Measurements from ENCODE around the gene TVP23C. TPM values are rescaled to one million over a fixed set of nuclear protein-coding genes. Genes with fewer than 3 reads are reported as not detected.

The TVP23C gene
- total RNA-seq, 5 donors from 2014 or later (not counting 1 experiment from before 2014, with no cell fraction given): 9.6 to 27.3 (median 17.8) TPM

DNA sequence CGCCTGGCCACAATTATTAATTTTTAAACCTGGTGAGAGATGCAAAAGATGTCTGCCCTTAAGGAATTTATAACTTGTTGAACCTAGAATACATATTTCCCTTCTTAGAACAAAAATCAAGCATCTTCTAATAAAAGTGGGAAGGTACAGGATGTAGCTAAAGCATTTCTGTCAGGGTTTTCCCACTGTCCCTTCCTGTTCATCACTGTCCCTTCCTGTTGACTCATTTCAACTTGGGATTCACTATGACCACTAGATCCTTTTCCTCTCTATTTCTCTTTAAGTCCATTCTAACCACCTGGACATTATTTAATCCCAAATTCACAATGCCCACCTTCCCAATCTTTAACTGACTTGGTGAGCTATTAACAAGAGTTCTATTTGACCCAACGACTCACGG is 62.0 kb downstream of the TVP23C start:
- H3K4me1 ChIP-seq (ENCODE audit: control insufficient read depth in 1 of 2, extremely low read depth in 1 of 2, insufficient read depth in 2 of 2, low read length in 2 of 2): peaks cover 0 to 11% of the 10 kb centered on the region in 2 experiments
- Mint-ChIP-seq H3K27ac (no peak overlapping the region), H3K4me1 (peaks cover 12 to 14% (median 12%) of the 10 kb centered on the region in 3 donors), H3K36me3 (peaks cover 44% of the 10 kb centered on the region), H3K4me3 (no peak overlapping the region), H3K27me3 (no peaks in the 10 kb centered on the region), H3K9me3 (no peaks in the 10 kb centered on the region)
- WGBS (ENCODE audit: insufficient coverage): 90% methylated on average over 2 of the region's 3 CpGs
- no peak overlapping the region for H3K27ac ChIP-seq (ENCODE audit: low read length)
- no peak for ATAC-seq (replicated peaks in 1 of 4)
- peaks cover 0 to 8% of the 10 kb centered on the region in 2 donors for H3K36me3 ChIP-seq (ENCODE audit: control insufficient read depth in 2 of 2, extremely low read depth in 1 of 2, insufficient read depth in 1 of 2, low read length in 1 of 2)
- no peaks in the 10 kb centered on the region for H3K9me3 ChIP-seq
- POLR2A ChIA-PET: no interaction called here
- CTCF ChIA-PET: interaction anchor here in 1 of 2 donors (0.7 kb wide), 1 partner anchor 9 kb away, joined by 3 read pairs; no protein-coding TSS in a partner anchor
- no peak for DNase-seq
- H3K4me3 ChIP-seq (ENCODE audit: control insufficient read depth in 1 of 2, extremely low read depth in 1 of 2, low read length in 1 of 2): no peak overlapping the region
- no peaks in the 10 kb centered on the region for H3K27me3 ChIP-seq (replicated peaks in 1 of 2; ENCODE audit: control insufficient read depth in 2 of 2, extremely low read depth in 1 of 2, insufficient read depth in 2 of 2, low read length in 1 of 2)

DNA sequence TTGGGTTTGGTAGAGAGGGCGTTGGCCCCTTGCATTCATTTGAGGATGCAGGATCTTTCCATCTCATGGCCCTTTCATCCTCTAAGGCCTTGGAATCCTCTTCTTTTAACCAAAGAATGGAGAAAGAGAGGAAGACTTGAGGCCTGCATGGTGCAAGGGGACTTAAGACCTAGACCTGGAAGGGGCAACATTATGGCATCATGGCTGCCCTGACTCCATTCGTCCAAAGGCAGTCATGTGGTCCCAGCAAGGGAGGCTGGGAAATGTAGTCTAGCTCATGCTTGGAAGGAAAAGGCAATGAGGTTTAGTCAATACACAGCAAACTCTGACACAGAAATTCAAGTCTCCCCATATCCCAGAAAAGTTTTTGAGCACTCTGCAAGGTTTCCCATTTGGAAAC is 65.2 kb downstream of the TVP23C start:
- Histone ChIP-seq H3K36me3 (ENCODE audit: control insufficient read depth in 2 of 2, extremely low read depth in 1 of 2, insufficient read depth in 1 of 2, low read length in 1 of 2) (peaks cover 0 to 15% of the 10 kb centered on the region in 2 donors), H3K27me3 (replicated peaks in 1 of 2; ENCODE audit: control insufficient read depth in 2 of 2, extremely low read depth in 1 of 2, insufficient read depth in 2 of 2, low read length in 1 of 2) (no peaks in the 10 kb centered on the region), H3K4me1 (ENCODE audit: control insufficient read depth in 1 of 2, extremely low read depth in 1 of 2, insufficient read depth in 2 of 2, low read length in 2 of 2) (peaks cover 0 to 9% of the 10 kb centered on the region in 2 experiments), H3K27ac (ENCODE audit: low read length) (no peak overlapping the region), H3K9me3 (no peaks in the 10 kb centered on the region), H3K4me3 (ENCODE audit: control insufficient read depth in 1 of 2, extremely low read depth in 1 of 2, low read length in 1 of 2) (no peak overlapping the region)
- Mint-ChIP-seq H3K27me3 (no peaks in the 10 kb centered on the region), H3K36me3 (peaks cover 57% of the 10 kb centered on the region), H3K4me1 (peaks cover 5 to 7% (median 6%) of the 10 kb centered on the region in 3 donors), H3K4me3 (no peak overlapping the region), H3K9me3 (no peaks in the 10 kb centered on the region), H3K27ac (no peak overlapping the region)
- DNase-seq (peak in 1 of 35 experiments; percentile 7), ATAC-seq (replicated peaks in 1 of 4) (no peak)
- POLR2A ChIA-PET: no interaction called here
- CTCF ChIA-PET: no interaction called here
- no CpG with 5 or more reads among the region's 2 CpGs for WGBS (ENCODE audit: insufficient coverage)

DNA sequence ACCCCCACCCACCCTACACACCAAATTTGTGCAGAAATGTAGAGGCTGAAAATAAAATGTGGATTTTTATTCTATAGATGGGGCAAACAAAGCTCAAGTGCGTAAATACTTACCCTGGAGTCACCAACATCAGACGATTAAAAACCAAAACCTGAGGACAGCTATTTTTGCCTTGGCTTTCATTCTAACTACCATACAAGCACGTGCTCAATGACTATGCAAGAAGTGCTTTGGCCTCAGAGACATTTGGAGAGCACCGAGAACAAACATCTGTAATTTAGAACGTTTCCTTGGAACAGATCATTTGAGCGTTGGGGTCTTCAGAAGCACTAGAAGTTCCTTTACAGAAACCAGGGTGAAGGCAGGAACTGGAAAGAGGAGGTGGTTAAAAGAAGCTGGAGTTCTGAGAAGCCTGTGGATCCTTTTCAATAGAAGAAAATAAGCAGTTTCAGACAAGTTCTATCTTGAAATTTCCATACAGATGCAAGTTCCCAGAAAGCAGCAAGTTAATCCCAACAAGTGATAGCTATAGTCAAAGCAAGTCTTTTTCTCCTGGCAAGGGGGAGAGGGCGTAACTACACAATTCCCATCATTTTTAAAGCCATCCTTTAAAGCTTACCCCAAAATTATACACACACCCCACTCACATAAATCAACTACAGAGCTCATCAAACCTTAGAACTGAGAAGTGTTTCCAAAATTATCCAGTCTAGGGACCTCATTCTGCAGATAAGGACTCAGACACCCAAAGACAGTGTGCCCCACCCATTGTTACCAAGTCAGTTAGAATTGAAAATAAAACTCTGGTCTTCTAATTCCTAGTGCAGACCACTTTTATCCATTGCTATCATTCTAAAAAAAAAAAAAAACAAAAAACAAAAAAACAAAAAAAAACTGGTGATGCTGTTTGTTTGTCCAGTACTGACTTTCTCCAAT is 66.3 kb downstream of the TVP23C start:
- Mint-ChIP-seq H3K4me3 (no peak overlapping the region), H3K27me3 (no peaks in the 10 kb centered on the region), H3K36me3 (peaks cover 54% of the 10 kb centered on the region), H3K9me3 (no peaks in the 10 kb centered on the region), H3K27ac (no peak overlapping the region), H3K4me1 (no peaks in the 10 kb centered on the region)
- H3K4me1 ChIP-seq (ENCODE audit: control insufficient read depth in 1 of 2, extremely low read depth in 1 of 2, insufficient read depth in 2 of 2, low read length in 2 of 2): no peaks in the 10 kb centered on the region
- ChIA-PET CTCF (no interaction called here), POLR2A (no interaction called here)
- no peak for ATAC-seq (replicated peaks in 1 of 4)
- no peaks in the 10 kb centered on the region for H3K9me3 ChIP-seq
- H3K27ac ChIP-seq (ENCODE audit: low read length): no peak overlapping the region
- H3K36me3 ChIP-seq (ENCODE audit: control insufficient read depth in 2 of 2, extremely low read depth in 1 of 2, insufficient read depth in 1 of 2, low read length in 1 of 2): peaks cover 0 to 15% of the 10 kb centered on the region in 2 donors
- DNase-seq: no peak
- H3K27me3 ChIP-seq (replicated peaks in 1 of 2; ENCODE audit: control insufficient read depth in 2 of 2, extremely low read depth in 1 of 2, insufficient read depth in 2 of 2, low read length in 1 of 2): no peaks in the 10 kb centered on the region
- WGBS (ENCODE audit: insufficient coverage): 94% methylated on average over 3 of the region's 7 CpGs
- H3K4me3 ChIP-seq (ENCODE audit: control insufficient read depth in 1 of 2, extremely low read depth in 1 of 2, low read length in 1 of 2): no peak overlapping the region

DNA sequence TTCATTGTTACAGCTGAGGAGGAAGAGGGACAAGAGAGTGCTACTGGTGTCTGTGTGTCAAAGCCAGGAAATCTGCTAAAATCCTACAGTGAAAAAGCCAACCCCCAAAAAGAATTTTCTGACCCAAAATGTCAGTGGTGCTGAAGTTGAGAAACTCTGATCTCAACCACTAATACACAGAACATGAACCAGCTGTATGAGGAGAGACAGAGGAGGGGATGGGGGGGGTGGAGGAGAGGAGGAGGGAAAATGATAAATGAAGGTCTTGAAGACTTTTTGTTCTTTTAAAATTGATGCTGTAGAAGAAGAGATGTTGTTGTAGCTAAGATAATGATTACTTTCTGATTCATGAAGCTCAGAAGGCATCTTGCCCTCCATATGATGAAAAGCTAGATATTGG is 68.5 kb downstream of the TVP23C start:
- CTCF ChIA-PET: no interaction called here
- Mint-ChIP-seq H3K4me3 (no peak overlapping the region), H3K4me1 (no peaks in the 10 kb centered on the region), H3K9me3 (no peaks in the 10 kb centered on the region), H3K27me3 (no peaks in the 10 kb centered on the region), H3K36me3 (peaks cover 48% of the 10 kb centered on the region), H3K27ac (no peak overlapping the region)
- Histone ChIP-seq H3K4me3 (ENCODE audit: control insufficient read depth in 1 of 2, extremely low read depth in 1 of 2, low read length in 1 of 2) (no peak overlapping the region), H3K9me3 (no peaks in the 10 kb centered on the region), H3K4me1 (ENCODE audit: control insufficient read depth in 1 of 2, extremely low read depth in 1 of 2, insufficient read depth in 2 of 2, low read length in 2 of 2) (no peaks in the 10 kb centered on the region), H3K27me3 (replicated peaks in 1 of 2; ENCODE audit: control insufficient read depth in 2 of 2, extremely low read depth in 1 of 2, insufficient read depth in 2 of 2, low read length in 1 of 2) (no peaks in the 10 kb centered on the region), H3K27ac (ENCODE audit: low read length) (no peak overlapping the region), H3K36me3 (ENCODE audit: control insufficient read depth in 2 of 2, extremely low read depth in 1 of 2, insufficient read depth in 1 of 2, low read length in 1 of 2) (peaks cover 0 to 8% of the 10 kb centered on the region in 2 donors)
- DNase-seq (no peak), ATAC-seq (replicated peaks in 1 of 4) (no peak)
- POLR2A ChIA-PET: no interaction called here

DNA sequence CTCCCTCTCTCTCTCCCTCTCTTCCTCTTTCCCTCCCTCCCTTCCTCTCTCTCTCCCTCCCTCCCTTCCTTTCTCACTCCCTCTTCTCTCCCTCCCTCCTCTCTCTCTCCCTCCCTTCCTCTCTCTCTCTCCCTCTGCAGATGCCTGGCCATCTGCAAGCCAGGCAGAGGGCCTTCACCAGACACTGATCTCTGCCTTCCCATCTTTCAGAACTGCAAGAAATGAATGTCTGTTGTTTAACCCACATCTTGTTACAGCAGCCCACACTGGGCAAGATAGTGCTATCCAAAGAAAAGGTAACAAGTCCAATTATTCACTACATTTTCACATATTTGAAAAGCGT is 69.6 kb downstream of the TVP23C start:
- POLR2A ChIA-PET: interaction anchor here in 1 of 2 donors (0.7 kb wide), 1 partner anchor 448 kb away, joined by 3 read pairs; no protein-coding TSS in a partner anchor
- DNase-seq (no peak), ATAC-seq (replicated peaks in 1 of 4) (no peak)
- H3K36me3 ChIP-seq (ENCODE audit: control insufficient read depth in 2 of 2, extremely low read depth in 1 of 2, insufficient read depth in 1 of 2, low read length in 1 of 2): peaks cover 0 to 8% of the 10 kb centered on the region in 2 donors
- H3K4me1 Mint-ChIP-seq: no peaks in the 10 kb centered on the region
- no peaks in the 10 kb centered on the region for H3K9me3 ChIP-seq
- no peaks in the 10 kb centered on the region for H3K9me3 Mint-ChIP-seq
- H3K27me3 Mint-ChIP-seq: no peaks in the 10 kb centered on the region
- no peaks in the 10 kb centered on the region for H3K27me3 ChIP-seq (replicated peaks in 1 of 2; ENCODE audit: control insufficient read depth in 2 of 2, extremely low read depth in 1 of 2, insufficient read depth in 2 of 2, low read length in 1 of 2)
- H3K36me3 Mint-ChIP-seq: peaks cover 43% of the 10 kb centered on the region
- no peak overlapping the region for H3K4me3 Mint-ChIP-seq
- H3K27ac ChIP-seq (ENCODE audit: low read length): no peak overlapping the region
- no CpG with 5 or more reads among the region's 1 CpG for WGBS (ENCODE audit: insufficient coverage)
- CTCF ChIA-PET: no interaction called here
- H3K4me1 ChIP-seq (ENCODE audit: control insufficient read depth in 1 of 2, extremely low read depth in 1 of 2, insufficient read depth in 2 of 2, low read length in 2 of 2): no peaks in the 10 kb centered on the region
- H3K4me3 ChIP-seq (ENCODE audit: control insufficient read depth in 1 of 2, extremely low read depth in 1 of 2, low read length in 1 of 2): no peak overlapping the region
- H3K27ac Mint-ChIP-seq: no peak overlapping the region

DNA sequence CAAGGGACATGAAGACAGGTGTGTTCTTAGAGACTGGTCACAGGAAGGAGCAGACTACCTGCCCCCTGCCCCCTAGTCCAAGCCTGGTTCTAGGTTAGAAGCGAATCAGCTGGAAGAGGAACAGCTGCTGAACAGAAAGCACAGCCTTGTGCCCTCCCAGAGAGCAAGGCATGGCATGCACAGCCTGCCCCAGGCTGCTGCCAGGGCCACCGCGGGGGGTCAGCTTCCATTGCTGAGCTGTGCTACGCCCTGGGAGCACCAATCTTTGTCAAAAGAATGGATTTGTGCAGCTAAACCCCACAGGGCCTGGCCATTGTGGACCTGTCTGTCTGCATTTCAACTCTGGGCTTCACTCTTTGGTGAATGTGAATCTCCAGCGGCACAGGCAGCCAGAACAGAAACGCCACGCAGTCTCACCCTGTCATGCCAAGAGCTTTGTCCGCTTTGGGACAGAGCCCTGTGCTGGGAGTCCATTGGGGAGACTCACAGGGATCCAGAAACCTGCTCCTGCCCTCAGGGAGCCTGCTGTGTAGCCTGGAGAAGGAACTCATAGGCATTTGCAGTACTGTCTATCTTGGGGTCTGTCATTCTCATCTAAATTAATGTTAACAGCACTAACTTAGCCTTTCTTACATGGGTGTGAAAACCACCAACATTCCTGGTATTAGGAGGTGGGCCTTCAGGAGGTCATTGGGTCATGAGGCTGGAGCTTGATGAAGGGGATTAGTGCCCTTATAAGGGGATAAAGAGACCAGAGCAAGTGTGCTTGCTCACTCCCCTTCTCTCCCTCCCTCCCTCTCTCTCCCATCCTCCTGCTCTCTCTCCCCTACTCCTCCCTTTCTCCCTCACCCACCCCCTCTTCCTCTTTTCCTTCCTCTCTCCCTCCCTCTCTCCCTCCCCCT is 70.2 kb downstream of the TVP23C start:
- Mint-ChIP-seq H3K27me3 (no peaks in the 10 kb centered on the region), H3K36me3 (peaks cover 42% of the 10 kb centered on the region), H3K4me3 (no peak overlapping the region), H3K27ac (no peak overlapping the region), H3K4me1 (no peaks in the 10 kb centered on the region), H3K9me3 (no peaks in the 10 kb centered on the region)
- Histone ChIP-seq H3K9me3 (no peaks in the 10 kb centered on the region), H3K36me3 (ENCODE audit: control insufficient read depth in 2 of 2, extremely low read depth in 1 of 2, insufficient read depth in 1 of 2, low read length in 1 of 2) (peaks cover 0 to 8% of the 10 kb centered on the region in 2 donors), H3K27me3 (replicated peaks in 1 of 2; ENCODE audit: control insufficient read depth in 2 of 2, extremely low read depth in 1 of 2, insufficient read depth in 2 of 2, low read length in 1 of 2) (no peaks in the 10 kb centered on the region), H3K27ac (ENCODE audit: low read length) (no peak overlapping the region), H3K4me3 (ENCODE audit: control insufficient read depth in 1 of 2, extremely low read depth in 1 of 2, low read length in 1 of 2) (no peak overlapping the region), H3K4me1 (ENCODE audit: control insufficient read depth in 1 of 2, extremely low read depth in 1 of 2, insufficient read depth in 2 of 2, low read length in 2 of 2) (no peaks in the 10 kb centered on the region)
- ChIA-PET CTCF (no interaction called here), POLR2A (no interaction called here)
- DNase-seq (no peak), ATAC-seq (replicated peaks in 1 of 4) (no peak)
- 95% methylated on average over 7 of the region's 8 CpGs for WGBS (ENCODE audit: insufficient coverage)
